ENCODE measurements around the gene PDS5B. TPM values are rescaled to one million over a fixed set of nuclear protein-coding genes. Genes with fewer than 3 reads are reported as not detected.

Gene PDS5B
- total RNA-seq, 1 experiment from 2014 or later: 26.5 TPM

- CTCF ChIA-PET: no interaction called here
Observed at GRCh38 chr13:32723987-32724386, 137.7 kb downstream of the PDS5B start.

More at GRCh38 chr13:32723987-32724386, 137.7 kb downstream of the PDS5B start:
- BruUV-seq (replicated peaks): no TSS peak
- no peak overlapping the region for H3K4me3 ChIP-seq (replicated peaks in 1 of 2; ENCODE audit: low read depth in 1 of 2, low read length in 2 of 2)
- no peak overlapping the region for H3K4me2 ChIP-seq (ENCODE audit: low read length)
- ChIA-PET RAD21 (ENCODE audit: low non-redundant PET in 1 of 2, low total read pairs in 2 of 2, uncharacterized antibody in 2 of 2, unreplicated experiment in 2 of 2) (no interaction called here), POLR2A (no interaction called here)
- H3K79me2 ChIP-seq (ENCODE audit: insufficient read depth, low read length): peaks cover 15% of the 10 kb centered on the region
- no peak overlapping the region for H3K9ac ChIP-seq (ENCODE audit: low read length)
- ATAC-seq (no peak), DNase-seq (ENCODE audit: low read depth, low spot score) (no peak)
- no peak for TF ChIP-seq CEBPB (IDR thresholded peaks at IDR 0.05; ENCODE audit: low read depth)
- no peak for TF ChIP-seq FOSL1 (IDR thresholded peaks at IDR 0.05; ENCODE audit: low read depth)
- TF ChIP-seq, protein P1, sequence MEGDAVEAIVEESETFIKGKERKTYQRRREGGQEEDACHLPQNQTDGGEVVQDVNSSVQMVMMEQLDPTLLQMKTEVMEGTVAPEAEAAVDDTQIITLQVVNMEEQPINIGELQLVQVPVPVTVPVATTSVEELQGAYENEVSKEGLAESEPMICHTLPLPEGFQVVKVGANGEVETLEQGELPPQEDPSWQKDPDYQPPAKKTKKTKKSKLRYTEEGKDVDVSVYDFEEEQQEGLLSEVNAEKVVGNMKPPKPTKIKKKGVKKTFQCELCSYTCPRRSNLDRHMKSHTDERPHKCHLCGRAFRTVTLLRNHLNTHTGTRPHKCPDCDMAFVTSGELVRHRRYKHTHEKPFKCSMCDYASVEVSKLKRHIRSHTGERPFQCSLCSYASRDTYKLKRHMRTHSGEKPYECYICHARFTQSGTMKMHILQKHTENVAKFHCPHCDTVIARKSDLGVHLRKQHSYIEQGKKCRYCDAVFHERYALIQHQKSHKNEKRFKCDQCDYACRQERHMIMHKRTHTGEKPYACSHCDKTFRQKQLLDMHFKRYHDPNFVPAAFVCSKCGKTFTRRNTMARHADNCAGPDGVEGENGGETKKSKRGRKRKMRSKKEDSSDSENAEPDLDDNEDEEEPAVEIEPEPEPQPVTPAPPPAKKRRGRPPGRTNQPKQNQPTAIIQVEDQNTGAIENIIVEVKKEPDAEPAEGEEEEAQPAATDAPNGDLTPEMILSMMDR (IDR thresholded peaks at IDR 0.05 in 2 of 3, conservative IDR thresholded peaks at IDR 0.05 in 1 of 3; ENCODE audit: borderline replicate concordance in 1 of 3, insufficient read depth in 1 of 3, low read depth in 2 of 3, low read length in 2 of 3): no peak
- TF ChIP-seq, protein P2, sequence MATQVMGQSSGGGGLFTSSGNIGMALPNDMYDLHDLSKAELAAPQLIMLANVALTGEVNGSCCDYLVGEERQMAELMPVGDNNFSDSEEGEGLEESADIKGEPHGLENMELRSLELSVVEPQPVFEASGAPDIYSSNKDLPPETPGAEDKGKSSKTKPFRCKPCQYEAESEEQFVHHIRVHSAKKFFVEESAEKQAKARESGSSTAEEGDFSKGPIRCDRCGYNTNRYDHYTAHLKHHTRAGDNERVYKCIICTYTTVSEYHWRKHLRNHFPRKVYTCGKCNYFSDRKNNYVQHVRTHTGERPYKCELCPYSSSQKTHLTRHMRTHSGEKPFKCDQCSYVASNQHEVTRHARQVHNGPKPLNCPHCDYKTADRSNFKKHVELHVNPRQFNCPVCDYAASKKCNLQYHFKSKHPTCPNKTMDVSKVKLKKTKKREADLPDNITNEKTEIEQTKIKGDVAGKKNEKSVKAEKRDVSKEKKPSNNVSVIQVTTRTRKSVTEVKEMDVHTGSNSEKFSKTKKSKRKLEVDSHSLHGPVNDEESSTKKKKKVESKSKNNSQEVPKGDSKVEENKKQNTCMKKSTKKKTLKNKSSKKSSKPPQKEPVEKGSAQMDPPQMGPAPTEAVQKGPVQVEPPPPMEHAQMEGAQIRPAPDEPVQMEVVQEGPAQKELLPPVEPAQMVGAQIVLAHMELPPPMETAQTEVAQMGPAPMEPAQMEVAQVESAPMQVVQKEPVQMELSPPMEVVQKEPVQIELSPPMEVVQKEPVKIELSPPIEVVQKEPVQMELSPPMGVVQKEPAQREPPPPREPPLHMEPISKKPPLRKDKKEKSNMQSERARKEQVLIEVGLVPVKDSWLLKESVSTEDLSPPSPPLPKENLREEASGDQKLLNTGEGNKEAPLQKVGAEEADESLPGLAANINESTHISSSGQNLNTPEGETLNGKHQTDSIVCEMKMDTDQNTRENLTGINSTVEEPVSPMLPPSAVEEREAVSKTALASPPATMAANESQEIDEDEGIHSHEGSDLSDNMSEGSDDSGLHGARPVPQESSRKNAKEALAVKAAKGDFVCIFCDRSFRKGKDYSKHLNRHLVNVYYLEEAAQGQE (IDR thresholded peaks at IDR 0.05; ENCODE audit: low read depth): no peak
- no peak for TF ChIP-seq POLR2A (IDR thresholded peaks at IDR 0.05; ENCODE audit: borderline replicate concordance, extremely low read depth, insufficient read depth, insufficient read length)
- no peak for TF ChIP-seq SRF (IDR thresholded peaks at IDR 0.05; ENCODE audit: low read depth)
- no peak for TF ChIP-seq ZFX (IDR thresholded peaks at IDR 0.05)
- TF ChIP-seq, protein P3, sequence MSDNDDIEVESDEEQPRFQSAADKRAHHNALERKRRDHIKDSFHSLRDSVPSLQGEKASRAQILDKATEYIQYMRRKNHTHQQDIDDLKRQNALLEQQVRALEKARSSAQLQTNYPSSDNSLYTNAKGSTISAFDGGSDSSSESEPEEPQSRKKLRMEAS (IDR thresholded peaks at IDR 0.05): no peak
- TF ChIP-seq SP1 (IDR thresholded peaks at IDR 0.05; ENCODE audit: low read depth): no peak
- TF ChIP-seq, protein P4, sequence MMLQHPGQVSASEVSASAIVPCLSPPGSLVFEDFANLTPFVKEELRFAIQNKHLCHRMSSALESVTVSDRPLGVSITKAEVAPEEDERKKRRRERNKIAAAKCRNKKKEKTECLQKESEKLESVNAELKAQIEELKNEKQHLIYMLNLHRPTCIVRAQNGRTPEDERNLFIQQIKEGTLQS (IDR thresholded peaks at IDR 0.05): no peak
- TF ChIP-seq EGR1 (IDR thresholded peaks at IDR 0.05; ENCODE audit: low read depth): no peak
- TF ChIP-seq ELF1 (IDR thresholded peaks at IDR 0.05; ENCODE audit: borderline replicate concordance, low read depth): no peak
- TF ChIP-seq TCF7L2 (IDR thresholded peaks at IDR 0.05; ENCODE audit: borderline replicate concordance, extremely low read depth, insufficient read depth, insufficient read length): no peak
- TF ChIP-seq RAD21 (IDR thresholded peaks at IDR 0.05; ENCODE audit: low read depth): no peak
- no peaks in the 10 kb centered on the region for H3K36me3 ChIP-seq (ENCODE audit: control insufficient read depth in 1 of 2, insufficient read depth in 2 of 2, low read length in 2 of 2)
- no peaks in the 10 kb centered on the region for H3K27me3 ChIP-seq (ENCODE audit: insufficient read depth, low read length)
- no peaks in the 10 kb centered on the region for H3K9me2 ChIP-seq (ENCODE audit: insufficient read depth)
- H3K4me1 ChIP-seq (ENCODE audit: control insufficient read depth in 1 of 2, insufficient read depth in 2 of 2, low read length in 2 of 2): no peaks in the 10 kb centered on the region
- no peak overlapping the region for H2AFZ ChIP-seq (ENCODE audit: low read depth, low read length, poor library complexity, severe bottlenecking)
- H3K27ac ChIP-seq (ENCODE audit: low read depth, low read length): no peak overlapping the region
- H4K20me1 ChIP-seq (ENCODE audit: insufficient read depth): 0 out of 2 replicates have a peak, but pooled peaks cover 3% of the 10 kb centered on the region
- intact Hi-C loops (cut with micrococcal nuclease): no loop called here
- H3K9me3 ChIP-seq (ENCODE audit: control insufficient read depth in 1 of 2, insufficient read depth in 1 of 2, low read depth in 1 of 2, low read length in 2 of 2): no peaks in the 10 kb centered on the region

All from HCT116 (cell line).